ENCODE results near the gene DSCAM.
"Not testable (repeated sequence)": the region's sequence is repeated elsewhere in the genome, so short reads cannot be mapped to it uniquely, and the experiment has no call there.

Gene DSCAM, protein sequence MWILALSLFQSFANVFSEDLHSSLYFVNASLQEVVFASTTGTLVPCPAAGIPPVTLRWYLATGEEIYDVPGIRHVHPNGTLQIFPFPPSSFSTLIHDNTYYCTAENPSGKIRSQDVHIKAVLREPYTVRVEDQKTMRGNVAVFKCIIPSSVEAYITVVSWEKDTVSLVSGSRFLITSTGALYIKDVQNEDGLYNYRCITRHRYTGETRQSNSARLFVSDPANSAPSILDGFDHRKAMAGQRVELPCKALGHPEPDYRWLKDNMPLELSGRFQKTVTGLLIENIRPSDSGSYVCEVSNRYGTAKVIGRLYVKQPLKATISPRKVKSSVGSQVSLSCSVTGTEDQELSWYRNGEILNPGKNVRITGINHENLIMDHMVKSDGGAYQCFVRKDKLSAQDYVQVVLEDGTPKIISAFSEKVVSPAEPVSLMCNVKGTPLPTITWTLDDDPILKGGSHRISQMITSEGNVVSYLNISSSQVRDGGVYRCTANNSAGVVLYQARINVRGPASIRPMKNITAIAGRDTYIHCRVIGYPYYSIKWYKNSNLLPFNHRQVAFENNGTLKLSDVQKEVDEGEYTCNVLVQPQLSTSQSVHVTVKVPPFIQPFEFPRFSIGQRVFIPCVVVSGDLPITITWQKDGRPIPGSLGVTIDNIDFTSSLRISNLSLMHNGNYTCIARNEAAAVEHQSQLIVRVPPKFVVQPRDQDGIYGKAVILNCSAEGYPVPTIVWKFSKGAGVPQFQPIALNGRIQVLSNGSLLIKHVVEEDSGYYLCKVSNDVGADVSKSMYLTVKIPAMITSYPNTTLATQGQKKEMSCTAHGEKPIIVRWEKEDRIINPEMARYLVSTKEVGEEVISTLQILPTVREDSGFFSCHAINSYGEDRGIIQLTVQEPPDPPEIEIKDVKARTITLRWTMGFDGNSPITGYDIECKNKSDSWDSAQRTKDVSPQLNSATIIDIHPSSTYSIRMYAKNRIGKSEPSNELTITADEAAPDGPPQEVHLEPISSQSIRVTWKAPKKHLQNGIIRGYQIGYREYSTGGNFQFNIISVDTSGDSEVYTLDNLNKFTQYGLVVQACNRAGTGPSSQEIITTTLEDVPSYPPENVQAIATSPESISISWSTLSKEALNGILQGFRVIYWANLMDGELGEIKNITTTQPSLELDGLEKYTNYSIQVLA (N-terminal part only)

DNA sequence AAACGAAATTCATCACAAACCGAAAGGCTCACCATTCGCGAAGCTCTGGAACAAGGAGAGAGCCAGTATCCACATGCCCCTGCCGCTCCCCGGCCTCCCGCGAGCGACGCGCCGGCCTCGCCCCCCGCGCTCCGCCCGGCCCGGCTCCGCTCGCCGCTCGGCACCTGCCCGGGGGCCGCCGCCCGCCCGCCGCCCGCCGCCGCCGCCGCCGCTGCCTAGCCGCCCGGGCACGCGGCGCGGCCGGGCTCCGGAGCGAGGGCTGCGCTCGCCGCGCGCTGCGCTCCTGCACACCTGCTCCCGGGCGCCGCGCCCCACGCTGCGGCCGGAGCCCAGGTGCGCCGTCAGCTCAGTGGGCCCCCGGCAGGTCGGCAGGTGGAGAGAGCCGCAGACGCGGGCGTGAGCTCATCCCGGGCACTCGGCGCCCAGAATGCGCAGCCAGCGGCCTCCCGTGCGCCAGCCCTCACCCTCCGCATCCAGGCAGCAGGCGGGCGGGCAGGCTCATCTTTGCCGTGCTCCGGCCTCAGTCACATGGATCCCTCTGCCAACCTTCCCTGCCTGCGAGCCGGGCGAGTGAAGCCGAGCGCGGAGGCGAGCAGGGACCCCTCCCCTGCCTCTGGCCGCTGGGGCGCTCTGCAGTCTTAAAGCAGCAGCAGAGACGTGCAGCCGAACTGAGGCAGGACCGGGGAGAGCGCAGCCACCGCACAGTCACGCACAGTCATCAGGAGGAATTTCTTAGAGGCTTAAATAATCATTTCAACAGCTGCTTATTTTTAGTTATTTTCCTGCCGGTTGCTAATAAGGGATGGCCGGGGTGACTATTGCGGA lies at the start of gene DSCAM:
TSS of gene DSCAM (minus strand) at position 572 of the 825 bp plus-strand sequence. CDS start at position 75, 497 bp downstream.
- no peak for DNase-seq (ENCODE audit: low spot score)

DNA sequence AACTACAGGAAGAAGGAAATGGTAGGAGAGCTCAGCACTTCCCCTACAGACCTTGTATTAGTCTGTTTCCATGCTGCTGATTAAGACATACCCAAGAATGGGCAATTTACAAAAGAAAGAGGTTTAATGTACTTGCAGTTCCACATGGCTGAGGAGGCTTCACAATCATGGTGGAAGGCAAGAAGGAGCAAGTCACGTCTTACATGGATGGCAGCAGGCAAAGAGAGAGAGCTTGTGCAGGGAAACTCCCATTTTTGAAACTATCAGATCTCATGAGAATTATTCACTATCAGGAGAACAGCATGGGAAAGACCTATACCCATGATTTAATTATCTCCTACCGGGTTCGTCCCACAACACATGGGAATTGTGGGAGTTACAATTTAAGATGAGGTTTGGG lies 48.7 kb upstream of the DSCAM start:
- DNase-seq (ENCODE audit: low spot score): not testable (repeated sequence)

DNA sequence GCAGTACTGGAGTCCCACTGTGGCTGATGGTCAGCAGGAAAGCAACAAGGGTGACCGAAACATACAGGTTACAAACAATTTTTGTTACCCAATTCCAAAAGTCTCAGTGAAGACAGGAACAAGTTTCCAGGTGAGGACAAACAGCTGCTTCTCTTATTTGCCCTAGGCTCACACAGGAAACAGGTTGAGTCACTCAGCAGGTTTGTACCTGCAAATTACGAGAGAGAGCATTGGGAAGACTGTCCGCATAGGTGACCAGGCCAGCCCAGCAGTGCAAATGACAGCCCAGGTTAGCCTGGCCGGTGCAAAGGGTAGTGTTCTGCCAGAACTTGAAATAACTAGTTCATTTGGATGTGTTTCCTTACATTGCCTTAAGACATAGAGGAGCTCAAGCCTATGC lies 40.0 kb upstream of the DSCAM start:
- no peak for DNase-seq (ENCODE audit: low spot score)

DNA sequence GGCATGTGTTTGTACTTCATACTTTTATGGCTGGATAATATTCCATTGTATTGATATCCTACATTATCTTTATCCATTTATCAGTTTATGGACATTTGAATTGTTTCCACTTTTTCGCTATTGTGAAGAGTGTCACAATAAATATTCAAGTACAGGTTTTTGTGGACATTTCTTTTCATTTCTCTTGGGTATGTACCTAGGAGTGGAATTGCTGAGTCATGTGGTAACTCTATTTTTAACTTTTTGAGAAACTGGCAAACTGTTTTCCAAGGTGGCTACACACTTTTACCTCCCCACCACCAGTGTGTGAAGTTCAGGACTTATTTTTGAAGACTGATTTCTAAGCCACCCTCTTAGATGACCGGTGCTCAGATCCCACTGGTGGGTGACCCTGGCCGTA lies 39.0 kb upstream of the DSCAM start:
- no peak for DNase-seq (ENCODE audit: low spot score)

DNA sequence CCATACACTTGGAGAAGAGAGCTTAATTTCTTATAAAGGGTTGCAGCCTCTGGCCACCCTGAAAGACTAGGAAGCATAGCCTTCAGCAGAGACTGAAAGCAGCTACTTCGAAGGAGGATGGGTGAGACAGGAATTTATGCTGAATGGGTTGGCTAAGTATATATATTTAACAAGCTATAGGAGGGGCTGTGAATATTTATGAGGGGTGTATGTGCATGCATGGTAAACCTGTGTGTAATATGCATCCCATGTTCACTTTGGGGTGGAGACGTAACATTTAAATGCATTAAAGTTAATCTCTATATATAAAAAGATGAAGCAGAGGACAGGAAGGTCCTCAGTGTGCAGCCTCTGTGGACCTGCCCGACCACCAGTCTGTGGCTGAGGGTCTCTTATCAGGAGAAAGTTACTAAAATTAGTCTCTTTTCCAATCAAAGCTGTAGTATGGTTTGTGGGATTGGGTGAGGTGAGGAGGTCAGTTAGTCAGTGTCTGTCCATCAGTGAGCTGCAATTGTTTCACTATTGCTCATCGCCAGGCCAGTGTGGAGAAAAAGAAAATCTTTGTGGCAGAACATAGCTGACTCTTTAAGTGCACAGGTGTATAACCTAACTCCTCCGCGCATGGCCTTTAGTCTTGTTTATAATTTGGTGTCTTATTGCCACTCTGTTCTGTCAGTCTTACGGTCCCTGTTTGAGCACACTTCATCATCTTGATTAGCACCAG lies 35.4 kb upstream of the DSCAM start:
- no peak for DNase-seq (ENCODE audit: low spot score)

DNA sequence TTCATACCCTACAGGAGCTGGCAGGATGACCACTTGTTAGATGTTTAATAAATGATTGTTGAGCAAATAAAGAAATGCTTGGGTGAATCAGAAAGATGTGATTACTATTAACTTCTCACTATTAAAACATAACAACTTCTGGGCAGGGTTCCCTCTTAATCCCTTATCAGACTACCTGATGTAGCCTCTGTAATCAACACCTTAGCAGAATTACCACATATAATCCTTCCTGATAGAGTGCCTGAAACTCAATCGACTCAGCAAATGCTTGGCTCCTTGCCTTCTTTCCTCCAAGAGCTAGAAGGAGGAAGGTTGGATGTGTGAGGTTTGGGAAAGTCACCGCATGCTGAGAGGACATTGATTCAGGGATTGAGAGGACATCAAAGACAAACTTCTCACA lies 34.8 kb upstream of the DSCAM start:
- no peak for DNase-seq (ENCODE audit: low spot score)

DNA sequence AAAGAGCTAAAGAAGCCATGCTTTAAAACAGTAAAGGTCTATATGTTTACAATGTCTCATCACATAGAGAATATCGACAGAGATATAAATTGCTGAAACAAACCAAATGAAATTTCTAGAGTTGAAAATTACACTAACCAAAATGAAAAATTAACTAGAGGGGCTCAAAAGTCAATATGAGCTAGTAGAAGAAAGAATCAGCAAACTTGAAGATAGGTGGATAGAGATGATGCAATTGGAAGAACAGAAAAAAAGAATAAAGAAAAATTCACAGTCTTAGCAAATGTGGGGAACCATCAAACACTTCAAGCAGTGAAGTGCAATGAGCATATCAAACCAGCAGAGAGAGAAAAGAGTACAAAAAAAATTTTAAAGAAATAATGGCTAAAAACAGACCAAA lies 24.1 kb upstream of the DSCAM start:
- no peak for DNase-seq (ENCODE audit: low spot score)

DNA sequence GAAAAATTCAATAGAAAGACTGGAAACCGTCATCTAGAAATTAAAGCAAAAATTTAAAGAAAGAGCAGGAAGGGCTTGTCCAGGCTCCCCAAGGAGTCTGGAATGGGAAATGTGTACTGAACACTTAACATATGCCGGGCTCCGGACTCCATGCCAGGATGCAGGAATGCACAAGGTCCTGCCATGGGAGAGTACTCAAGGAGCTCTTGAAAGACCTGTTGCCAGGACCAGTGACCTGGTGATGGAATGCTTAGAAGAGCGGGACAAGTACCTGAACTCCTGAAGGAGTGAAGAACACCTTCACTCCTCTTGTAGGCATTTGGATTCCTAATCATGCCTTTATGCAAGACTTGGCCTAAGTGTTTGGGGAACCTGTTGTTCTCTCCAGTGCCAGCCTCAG lies 16.9 kb upstream of the DSCAM start:
- no peak for DNase-seq (ENCODE audit: low spot score)

DNA sequence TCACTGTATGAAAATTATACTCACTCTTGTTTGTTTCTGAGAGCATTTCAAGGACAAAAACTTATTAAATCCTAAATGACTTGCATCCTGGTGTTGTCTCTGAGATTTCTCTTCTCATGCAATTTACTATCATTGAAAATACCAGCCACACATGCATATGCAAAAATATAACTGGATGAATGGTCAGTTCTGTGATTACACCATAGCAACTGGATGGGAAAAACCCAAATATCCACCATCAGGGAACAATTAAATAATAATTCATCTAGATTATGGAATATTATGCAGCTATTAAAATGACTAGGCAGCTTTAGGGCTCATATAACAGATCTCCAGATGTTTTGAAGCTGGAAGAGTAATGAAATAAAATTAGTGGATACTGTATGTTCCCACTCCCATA lies 11.6 kb upstream of the DSCAM start:
- no peak for DNase-seq (ENCODE audit: low spot score)

DNA sequence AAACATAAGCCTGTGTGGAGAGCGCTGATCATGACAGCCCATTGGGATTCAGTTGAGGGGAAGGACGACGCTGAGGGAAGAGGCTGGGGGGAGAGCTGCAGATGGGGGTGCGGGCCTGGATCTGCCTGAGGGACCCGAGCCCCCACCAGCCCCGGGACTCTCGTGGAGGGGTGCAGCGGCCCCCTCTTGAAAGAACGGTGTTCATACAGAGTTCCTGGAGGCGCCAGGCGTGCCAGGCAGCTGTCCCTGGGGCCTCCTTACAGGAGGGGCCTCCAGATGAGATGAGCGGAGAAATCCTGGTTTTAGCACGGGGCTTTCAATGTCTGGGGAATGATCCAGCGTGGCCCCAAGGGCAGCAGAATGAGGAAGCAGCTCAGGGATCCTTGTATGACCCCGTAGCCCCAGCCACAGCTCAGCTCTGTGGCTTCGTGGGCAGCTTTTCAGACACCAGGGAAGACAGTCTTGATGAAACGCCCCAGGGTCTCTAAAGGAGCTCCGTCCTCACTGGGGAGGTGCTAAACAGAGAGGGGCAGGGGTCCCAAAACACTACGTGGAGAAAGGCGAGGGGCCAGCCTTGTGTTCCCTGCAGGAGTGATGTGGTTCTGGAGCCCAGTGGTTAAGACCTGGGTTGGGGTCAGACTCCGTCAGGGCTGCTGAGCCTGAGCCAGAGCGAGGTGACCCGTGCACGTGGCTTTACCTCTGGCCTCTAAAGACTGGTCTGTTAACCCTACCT lies 7.2 kb upstream of the DSCAM start:
- no peak for DNase-seq (ENCODE audit: low spot score)

DNA sequence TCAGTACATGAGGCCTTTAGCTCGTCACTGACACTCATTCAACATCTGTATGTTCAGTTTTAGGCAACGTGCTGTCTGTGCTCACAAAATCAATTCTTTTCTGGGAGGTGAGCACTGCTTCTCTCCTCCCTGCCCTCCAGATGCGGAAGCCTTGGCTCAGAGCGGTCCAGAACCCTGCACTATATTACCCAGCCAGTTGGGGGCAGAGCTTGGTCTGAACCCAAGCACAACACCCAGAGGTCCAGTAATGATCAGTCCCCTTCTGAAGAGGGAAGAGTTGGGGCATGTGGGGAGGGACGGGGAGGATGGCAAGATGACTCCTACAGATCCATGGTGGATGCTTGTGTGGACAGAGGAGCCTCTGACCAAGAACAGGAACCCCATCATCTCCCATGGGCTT lies 5.6 kb upstream of the DSCAM start:
- DNase-seq (ENCODE audit: low spot score): no peak

DNA sequence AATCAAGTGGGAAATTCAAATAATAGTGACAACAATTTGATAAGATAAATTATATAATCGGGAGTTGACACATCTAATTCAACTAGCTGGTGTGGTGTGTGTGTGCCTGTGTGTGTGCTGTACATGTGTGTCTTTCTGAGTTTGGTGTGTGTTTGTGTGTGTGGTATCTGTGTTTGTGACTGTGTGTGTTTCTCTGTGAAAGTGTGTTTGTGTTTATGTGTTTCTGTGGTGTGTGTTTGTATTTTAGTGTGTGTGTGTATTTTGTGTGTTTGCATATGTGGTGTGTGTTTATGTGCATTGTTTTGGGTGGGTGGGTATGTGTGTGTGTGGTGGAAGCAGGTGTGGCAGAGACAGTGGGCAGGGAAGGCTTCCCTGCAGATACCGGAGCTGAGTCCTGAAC lies 4.8 kb upstream of the DSCAM start:
- no peak for DNase-seq (ENCODE audit: low spot score)

DNA sequence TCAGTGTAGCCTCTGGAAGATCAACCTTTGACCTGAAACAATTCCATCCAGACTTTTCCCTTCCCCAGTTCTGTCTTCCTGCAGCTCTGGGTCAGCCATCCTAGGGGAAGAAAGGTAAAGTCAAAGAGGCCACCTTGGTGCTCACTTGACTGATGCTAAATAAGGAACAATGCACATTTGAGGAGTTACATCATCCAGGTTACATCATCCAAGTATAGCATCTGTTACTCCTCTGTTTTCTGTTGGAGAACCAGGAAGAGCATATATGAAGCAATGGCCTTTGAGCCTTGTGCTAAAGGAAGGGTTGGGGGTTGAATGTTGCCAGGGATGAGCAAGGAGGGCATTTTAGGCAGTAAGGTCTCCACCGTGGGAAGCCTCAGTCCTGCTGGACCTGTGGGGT lies 3.1 kb upstream of the DSCAM start:
- no peak for DNase-seq (ENCODE audit: low spot score)

DNA sequence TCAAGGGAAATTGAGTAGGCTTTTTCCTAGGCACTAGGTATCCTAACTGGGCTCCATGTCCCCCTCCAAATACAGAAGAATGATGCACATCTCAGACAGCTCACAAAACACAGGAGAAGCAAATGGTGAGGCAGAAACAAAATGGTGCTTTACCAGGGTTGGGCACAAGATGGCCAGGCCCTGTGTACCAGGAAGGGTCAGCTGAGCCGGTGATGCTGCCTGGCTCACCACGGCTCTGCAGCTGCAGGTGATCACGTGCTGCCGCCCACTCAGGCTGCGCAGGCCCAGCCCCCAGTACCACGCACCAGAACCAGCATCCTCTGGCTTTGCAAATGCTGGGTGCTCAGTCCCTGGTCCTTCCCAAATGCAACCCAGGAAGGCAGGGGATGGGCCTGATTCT lies 993 bp upstream of the DSCAM start:
- no peak for DNase-seq (ENCODE audit: low spot score)

DNA sequence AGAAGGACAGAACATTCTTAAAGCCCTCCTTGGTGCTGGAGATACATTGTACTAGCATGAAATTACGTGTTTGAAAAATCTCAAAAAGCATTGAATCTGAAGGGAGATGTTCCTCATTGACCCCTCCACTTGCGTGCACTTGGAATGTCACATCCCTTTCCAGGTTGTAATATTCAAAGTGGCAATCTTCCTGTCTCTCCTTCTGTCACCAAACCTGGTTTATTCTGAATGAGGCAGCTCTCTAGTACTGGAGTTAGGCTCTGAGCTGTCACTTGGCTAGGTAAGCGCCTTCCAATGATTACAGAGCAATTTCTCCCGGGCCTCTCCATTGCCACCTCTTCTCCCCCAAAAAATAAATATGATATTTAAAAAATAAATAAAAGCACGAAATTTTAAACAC lies 855 bp downstream of the DSCAM start:
- no peak for DNase-seq (ENCODE audit: low spot score)

DNA sequence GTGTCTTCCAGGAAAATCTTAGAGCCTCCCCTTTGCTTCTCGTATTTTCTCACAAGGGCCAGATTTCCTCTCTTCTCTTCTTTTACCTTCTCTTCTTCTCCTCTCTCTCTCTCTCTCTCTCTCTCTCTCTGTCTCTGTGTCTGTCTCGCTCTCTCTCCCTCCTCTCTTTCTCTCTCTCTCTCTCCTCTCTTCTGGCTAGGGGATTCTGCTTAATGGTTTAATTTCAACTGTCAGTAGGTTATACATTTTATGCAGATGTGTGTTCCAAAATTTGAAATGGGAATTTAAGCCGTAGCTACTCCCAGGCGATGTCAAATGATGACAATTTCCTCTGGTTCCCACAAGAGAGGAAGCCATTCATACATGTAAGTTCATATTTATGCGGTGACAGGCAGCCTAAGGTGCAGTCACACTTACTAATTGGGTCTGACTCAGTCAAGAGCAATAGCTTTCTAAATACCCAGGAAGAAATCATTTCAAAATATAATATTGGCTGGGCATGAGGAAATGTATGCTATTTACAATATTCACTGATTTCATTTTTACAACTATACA lies 1.4 kb downstream of the DSCAM start:
- DNase-seq (ENCODE audit: low spot score): no peak

DNA sequence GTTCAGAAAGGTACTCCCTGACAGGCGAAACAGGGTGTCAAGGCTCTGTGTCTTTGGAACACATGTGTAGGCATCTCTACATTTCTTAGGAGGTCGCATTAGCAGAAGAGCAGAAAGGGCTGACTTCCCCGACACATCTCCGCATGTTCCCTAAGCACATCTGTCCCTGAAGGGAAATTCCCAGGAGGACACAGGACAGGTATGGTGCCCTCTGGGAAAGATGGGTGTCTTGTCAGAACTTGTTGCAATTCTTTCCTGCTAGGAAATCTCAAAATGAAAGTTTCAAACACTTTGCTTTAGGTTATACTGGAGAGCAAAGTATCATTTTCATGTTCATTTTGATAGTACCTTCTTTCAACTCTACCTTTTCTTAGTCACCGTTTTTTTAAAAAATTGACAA lies 2.0 kb downstream of the DSCAM start:
- no peak for DNase-seq (ENCODE audit: low spot score)

DNA sequence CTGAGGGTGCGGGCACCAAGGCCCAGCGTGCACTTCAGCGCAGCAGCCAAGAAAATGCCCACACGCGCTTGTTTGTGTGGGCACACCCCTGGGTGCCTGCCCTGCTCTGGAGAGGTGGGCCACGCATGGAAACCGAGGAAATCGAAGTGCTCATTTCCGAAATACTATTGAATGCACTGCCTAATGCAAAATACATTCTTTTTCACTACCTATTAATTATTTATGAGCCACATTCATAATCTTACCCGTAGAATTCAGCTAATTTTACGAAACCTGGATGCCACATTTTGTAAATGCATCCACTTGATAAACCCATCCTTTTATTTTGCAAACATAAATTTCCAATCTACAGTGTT lies 4.8 kb downstream of the DSCAM start:
- no peak for DNase-seq (ENCODE audit: low spot score)

DNA sequence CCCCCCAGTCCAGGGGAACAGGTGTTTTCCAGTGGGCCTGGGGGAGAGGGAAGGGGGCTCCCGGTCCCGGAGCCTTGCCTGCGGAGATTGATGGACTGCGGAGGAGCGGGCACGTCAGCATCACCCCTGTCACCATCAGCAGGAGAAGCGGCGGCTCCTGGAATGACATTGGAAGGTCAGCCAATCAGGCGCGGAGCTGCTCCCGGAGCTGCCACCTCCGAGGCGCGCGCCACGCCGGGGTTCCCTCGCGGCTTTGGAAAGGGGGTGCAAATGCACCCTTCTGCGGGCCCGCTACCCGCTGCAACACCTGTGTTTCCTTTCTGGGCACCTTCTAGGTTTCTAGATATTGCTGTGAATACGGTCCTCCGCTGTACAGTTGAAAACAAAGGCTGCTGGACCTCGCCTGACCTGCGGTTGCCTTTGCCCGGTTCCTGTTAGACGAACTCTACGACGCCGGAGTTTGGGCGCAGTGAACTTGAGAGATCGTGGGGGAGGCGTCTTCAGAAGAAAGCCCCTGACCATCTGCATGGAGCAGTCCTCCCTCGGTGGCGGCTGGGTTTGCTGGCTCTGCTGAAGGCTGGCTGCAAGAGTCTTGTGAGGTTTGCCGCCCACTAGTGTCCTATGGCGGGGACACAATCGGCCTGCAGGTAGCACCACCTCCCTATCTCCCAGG lies 5.3 kb downstream of the DSCAM start:
- no peak for DNase-seq (ENCODE audit: low spot score)

Measured in hepatic stellate cell (primary cell).